Peyer's patch (tissue), 4 donors: ENCODE results near the gene AHCYL2. TPM values are rescaled to one million over a fixed set of nuclear protein-coding genes. Genes with fewer than 3 reads are reported as not detected.
"Not testable (repeated sequence)": the region's sequence is repeated elsewhere in the genome, so short reads cannot be mapped to it uniquely, and the experiment has no call there.

ENCODE experiments used
- DNase-seq, 3 donors: peaks; one replicate each; pipeline ENCODE4 v3.0.0-alpha.2; 2017 to 2019
- H3K27ac ChIP-seq, 4 donors: fragments of 200-600 bp; sonication (generic); one replicate each; pipeline ENCODE4 v1.5.1; 2016 to 2019
- H3K27me3 ChIP-seq, 2 donors: fragments of 200-600 bp; sonication (generic); one replicate each; pipeline ENCODE4 v1.5.1; 2019
- H3K36me3 ChIP-seq, 3 donors: fragments of 200-600 bp; sonication (generic); one replicate each; pipeline ENCODE4 v1.5.1; 2016 to 2019
- H3K4me1 ChIP-seq, 4 donors: fragments of 200-600 bp; sonication (generic); one replicate each; pipeline ENCODE4 v1.5.1; 2016 to 2019
- H3K4me3 ChIP-seq, 4 donors: fragments of 200-600 bp; sonication (generic); 1 replicate in 3 of 4; 2 replicates in 1 of 4; pipeline ENCODE4 v1.5.1; 2016 to 2019; ENCODE audit warnings: mild to moderate bottlenecking in 1 of 4
- H3K9me3 ChIP-seq, 4 donors: fragments of 200-600 bp; sonication (generic); one replicate each; pipeline ENCODE4 v1.5.1; 2016 to 2019; ENCODE audit warnings: mild to moderate bottlenecking in 1 of 4
- POLR2A ChIP-seq, 2 donors: fragments of 450-650 bp; IDR thresholded peaks; one replicate each; pipeline ENCODE4 v1.5.1; 2017; ENCODE audit warnings: antibody characterized with exemption in 2 of 2, mild to moderate bottlenecking in 2 of 2, moderate library complexity in 2 of 2
- total RNA-seq, 4 donors: library from RNA; depleted of rRNA; stranded (reverse); fragments of >200 nt; gene quantifications; one replicate each; pipeline ENCODE4 v1.1.0, GENCODE V29; 2016
- TF ChIP-seq, protein P1 (sequence below), 6 experiments: fragments of 450-650 bp in 4 of 6; fragments of 200-600 bp in 2 of 6; sonication (generic) in 1 of 6; IDR thresholded peaks; one replicate each; pipeline ENCODE4 v1.5.1; 2017 to 2019; ENCODE audit warnings: antibody characterized with exemption in 6 of 6, mild to moderate bottlenecking in 3 of 6, moderate library complexity in 1 of 6

AHCYL2 gene
- total RNA-seq, 4 donors from 2014 or later = 37.1 to 186 (median 60.0) TPM

- Histone ChIP-seq H3K4me3 (no peak overlapping the region), H3K36me3 (no peaks in the 10 kb centered on the region), H3K9me3 (no peaks in the 10 kb centered on the region), H3K27ac (no peak overlapping the region), H3K4me1 (peaks cover 2 to 7% (median 3%) of the 10 kb centered on the region in 4 donors), H3K27me3 (no peaks in the 10 kb centered on the region)
- TF ChIP-seq POLR2A (IDR thresholded peaks at IDR 0.05) = no peak
- TF ChIP-seq, protein P1, sequence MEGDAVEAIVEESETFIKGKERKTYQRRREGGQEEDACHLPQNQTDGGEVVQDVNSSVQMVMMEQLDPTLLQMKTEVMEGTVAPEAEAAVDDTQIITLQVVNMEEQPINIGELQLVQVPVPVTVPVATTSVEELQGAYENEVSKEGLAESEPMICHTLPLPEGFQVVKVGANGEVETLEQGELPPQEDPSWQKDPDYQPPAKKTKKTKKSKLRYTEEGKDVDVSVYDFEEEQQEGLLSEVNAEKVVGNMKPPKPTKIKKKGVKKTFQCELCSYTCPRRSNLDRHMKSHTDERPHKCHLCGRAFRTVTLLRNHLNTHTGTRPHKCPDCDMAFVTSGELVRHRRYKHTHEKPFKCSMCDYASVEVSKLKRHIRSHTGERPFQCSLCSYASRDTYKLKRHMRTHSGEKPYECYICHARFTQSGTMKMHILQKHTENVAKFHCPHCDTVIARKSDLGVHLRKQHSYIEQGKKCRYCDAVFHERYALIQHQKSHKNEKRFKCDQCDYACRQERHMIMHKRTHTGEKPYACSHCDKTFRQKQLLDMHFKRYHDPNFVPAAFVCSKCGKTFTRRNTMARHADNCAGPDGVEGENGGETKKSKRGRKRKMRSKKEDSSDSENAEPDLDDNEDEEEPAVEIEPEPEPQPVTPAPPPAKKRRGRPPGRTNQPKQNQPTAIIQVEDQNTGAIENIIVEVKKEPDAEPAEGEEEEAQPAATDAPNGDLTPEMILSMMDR (IDR thresholded peaks at IDR 0.05) = no peak
- no peak for DNase-seq
Measured at GRCh38 chr7:129438281-129438838, 213.5 kb downstream of the AHCYL2 start.

DNA sequence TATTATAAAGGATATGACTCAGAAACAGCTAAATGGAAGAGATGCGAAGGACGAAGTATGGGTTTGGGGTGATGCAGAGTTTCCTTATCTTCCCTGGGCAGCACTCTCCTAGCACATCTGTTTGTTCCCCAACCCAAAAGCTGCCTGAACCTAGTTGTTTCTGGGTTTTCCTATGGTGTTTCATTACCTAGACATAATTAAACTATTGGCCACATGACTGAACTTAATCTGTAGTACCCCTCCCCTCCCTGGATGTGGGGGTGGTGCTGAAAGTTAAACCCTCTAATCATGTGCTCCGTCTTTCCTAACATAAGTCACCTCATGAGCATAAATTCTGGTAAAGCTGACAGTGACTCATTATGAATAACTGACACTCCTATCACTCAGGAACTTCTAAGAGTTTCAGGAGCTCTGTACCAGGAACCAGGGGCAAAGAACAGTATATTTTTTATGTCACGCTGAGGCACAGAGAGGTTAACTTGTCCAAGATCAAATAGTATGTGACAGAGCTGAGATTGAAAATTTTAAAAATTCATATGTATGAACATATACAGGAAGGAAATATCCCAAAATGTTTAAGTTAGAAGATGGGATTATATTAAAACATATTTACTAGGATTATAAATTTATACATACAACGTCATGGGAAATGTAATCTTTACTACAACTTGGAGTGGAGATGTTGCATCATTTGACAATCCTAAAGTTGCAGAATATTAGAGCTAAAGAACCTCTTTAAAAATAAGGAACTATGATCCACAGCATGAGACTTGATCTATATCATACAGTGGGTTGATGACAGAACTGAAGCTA is 214.2 kb downstream of the AHCYL2 start:
- H3K4me1 ChIP-seq = peaks cover 0 to 7% (median 0%) of the 10 kb centered on the region in 4 donors
- H3K27ac ChIP-seq = no peak overlapping the region
- TF ChIP-seq, protein P1 (IDR thresholded peaks at IDR 0.05) = no peak
- TF ChIP-seq POLR2A (IDR thresholded peaks at IDR 0.05) = no peak
- H3K9me3 ChIP-seq = no peaks in the 10 kb centered on the region
- no peak overlapping the region for H3K4me3 ChIP-seq
- no peak for DNase-seq
- no peaks in the 10 kb centered on the region for H3K27me3 ChIP-seq
- no peaks in the 10 kb centered on the region for H3K36me3 ChIP-seq

GRCh38 chr7:129439963-129440625 is 215.3 kb downstream of the AHCYL2 start:
- peaks cover 0 to under 1% (median 0%) of the 10 kb centered on the region in 4 donors for H3K4me1 ChIP-seq
- H3K36me3 ChIP-seq = no peaks in the 10 kb centered on the region
- TF ChIP-seq POLR2A (IDR thresholded peaks at IDR 0.05) = no peak
- TF ChIP-seq, protein P1 (IDR thresholded peaks at IDR 0.05) = no peak
- H3K27me3 ChIP-seq = no peaks in the 10 kb centered on the region
- DNase-seq = no peak
- H3K4me3 ChIP-seq = no peak overlapping the region
- H3K9me3 ChIP-seq = no peaks in the 10 kb centered on the region
- no peak overlapping the region for H3K27ac ChIP-seq

DNA sequence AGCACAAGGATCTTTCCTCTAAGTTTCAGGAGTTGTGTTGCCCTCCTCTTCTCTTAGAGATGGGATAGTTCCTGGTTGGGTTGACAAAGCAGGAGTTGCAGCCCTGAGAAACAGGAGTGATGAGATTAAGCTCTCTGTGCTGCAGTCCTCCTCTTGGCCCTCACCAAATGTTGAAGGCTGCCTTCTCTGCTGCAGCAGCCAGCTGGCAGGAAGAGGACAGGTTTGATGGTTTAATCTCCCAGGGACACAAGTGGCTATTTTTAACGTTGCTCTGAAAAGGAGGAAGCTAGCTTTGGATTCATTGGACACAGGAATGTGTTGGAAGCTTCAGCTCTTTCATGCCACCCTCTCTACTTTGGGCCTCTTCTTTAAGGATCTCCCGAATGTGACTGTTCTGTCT is 218.8 kb downstream of the AHCYL2 start:
- no peak for DNase-seq
- Histone ChIP-seq H3K4me3 (no peak overlapping the region), H3K27ac (no peak overlapping the region), H3K36me3 (no peaks in the 10 kb centered on the region), H3K27me3 (no peaks in the 10 kb centered on the region), H3K4me1 (no peaks in the 10 kb centered on the region), H3K9me3 (no peaks in the 10 kb centered on the region)
- TF ChIP-seq, protein P1 (IDR thresholded peaks at IDR 0.05) = no peak
- TF ChIP-seq POLR2A (IDR thresholded peaks at IDR 0.05) = no peak

DNA sequence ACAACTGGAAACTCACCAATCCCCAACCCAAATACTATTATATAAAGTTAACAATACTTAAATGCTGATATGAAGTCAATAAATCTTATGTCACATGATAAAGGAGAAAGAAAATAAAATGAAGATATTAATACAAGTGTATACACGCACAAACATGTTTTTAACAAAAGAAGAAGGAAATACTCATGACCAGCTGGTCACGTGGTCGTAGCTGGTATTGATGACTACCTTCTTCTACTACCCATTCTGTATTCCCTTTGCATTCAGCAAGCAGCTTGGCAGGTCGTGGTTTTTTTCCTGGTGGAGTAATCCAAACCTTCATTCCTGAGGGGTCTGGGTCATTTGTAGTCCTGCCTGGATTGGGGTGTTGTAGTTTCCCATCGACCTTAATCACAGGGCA is 219.9 kb downstream of the AHCYL2 start:
- H3K36me3 ChIP-seq, DNase-seq, H3K27ac ChIP-seq, H3K27me3 ChIP-seq, H3K9me3 ChIP-seq, H3K4me1 ChIP-seq, H3K4me3 ChIP-seq: not testable (repeated sequence)

GRCh38 chr7:129446925-129447324 is 222.1 kb downstream of the AHCYL2 start:
- not testable (repeated sequence) for H3K9me3 ChIP-seq, H3K36me3 ChIP-seq, H3K27me3 ChIP-seq, H3K4me1 ChIP-seq, H3K4me3 ChIP-seq, DNase-seq, H3K27ac ChIP-seq

DNA sequence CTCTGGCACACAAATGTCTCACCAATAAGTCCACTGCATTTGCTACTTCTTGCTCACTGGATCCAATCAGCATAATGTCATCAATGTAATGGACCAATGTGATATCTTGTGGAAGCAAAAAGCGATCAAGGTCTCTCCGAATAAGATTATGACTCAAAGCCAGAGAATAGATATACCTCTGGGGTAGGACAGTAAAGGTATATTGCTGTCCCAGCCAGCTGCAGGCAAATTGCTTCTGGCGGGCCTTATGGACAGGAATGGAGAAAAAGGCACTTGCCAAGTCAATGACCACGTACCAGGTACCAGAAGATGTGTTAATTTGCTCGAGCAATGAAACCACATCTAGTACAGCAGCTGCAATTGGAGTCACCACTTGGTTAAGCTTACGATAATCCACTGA is 222.6 kb downstream of the AHCYL2 start:
- H3K9me3 ChIP-seq, H3K27ac ChIP-seq, H3K36me3 ChIP-seq, H3K27me3 ChIP-seq, DNase-seq, H3K4me1 ChIP-seq, H3K4me3 ChIP-seq: not testable (repeated sequence)

DNA sequence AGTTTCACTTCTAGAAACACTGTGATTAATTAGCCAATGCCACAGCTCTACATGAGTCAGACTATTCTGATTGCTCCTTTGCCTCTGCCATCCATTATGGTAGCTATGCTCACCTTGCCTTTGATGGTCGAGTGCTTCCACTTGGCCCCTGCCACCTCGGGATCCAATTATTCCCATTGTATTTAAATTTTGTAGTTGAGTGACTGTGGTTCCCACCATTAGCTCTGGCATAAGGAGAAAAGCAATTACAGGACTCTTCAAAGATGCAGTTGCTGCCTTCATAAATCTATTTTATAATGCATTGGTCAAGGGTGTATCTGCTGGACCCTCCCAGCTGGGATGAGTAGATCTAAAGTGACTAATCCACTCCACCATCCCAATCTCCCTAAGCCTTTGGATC is 223.8 kb downstream of the AHCYL2 start:
- DNase-seq, H3K36me3 ChIP-seq, H3K4me1 ChIP-seq, H3K9me3 ChIP-seq, H3K27me3 ChIP-seq, H3K4me3 ChIP-seq, H3K27ac ChIP-seq: not testable (repeated sequence)
